B cell (primary cell): ENCODE results near the gene HOGA1. TPM values are rescaled to one million over a fixed set of nuclear protein-coding genes. Genes with fewer than 3 reads are reported as not detected.
"Not testable (repeated sequence)": the region's sequence is repeated elsewhere in the genome, so short reads cannot be mapped to it uniquely, and the experiment has no call there.

Experiments used
- ATAC-seq: fragments of 200-7000 bp; cut with Tn5 transposase; one replicate; pipeline ENCODE4 v1.10.0; 2021; ENCODE audit warnings: low read depth, mild to moderate bottlenecking, moderate number of reproducible peaks, moderate library complexity
- CTCF ChIA-PET: fragments of 350-600 bp; sonication (Branson Sonifier 250); formaldehyde crosslinking; loops from one replicate; lab custom pipeline; 2021; ENCODE audit warnings: antibody characterized with exemption, inconsistent platforms; lab: Charles Lee
- POLR2A ChIA-PET: fragments of 350-600 bp; sonication (Branson Sonifier 250); formaldehyde crosslinking; loops from one replicate; lab custom pipeline; 2021; ENCODE audit warnings: antibody characterized with exemption; lab: Charles Lee
- DNase-seq: peaks from one replicate; pipeline ENCODE4 v3.0.0; 2013
- H2AFZ ChIP-seq: 2 replicates; pipeline ENCODE4 v1.6.1; 2012; ENCODE audit warnings: mild to moderate bottlenecking, low read depth, low read length; ENCODE audit not compliant: insufficient read depth, poor library complexity, severe bottlenecking
- H3K27ac ChIP-seq, 2 donors: 1 replicate in 1 of 2; 2 replicates in 1 of 2; pipeline ENCODE4 v1.5.1; 2012 to 2013; ENCODE audit warnings: low read length in 2 of 2, mild to moderate bottlenecking in 2 of 2, moderate library complexity in 1 of 2
- H3K27me3 ChIP-seq, 4 experiments: fragments of 200-600 bp in 1 of 4; sonication (generic) in 1 of 4; replicated peaks in 1 of 4; 1 replicate in 2 of 4; 2 replicates in 2 of 4; pipeline versions ENCODE4 v1.6.1 to v1.7.0; 2013 to 2016; ENCODE audit warnings: low read length in 3 of 4, mild to moderate bottlenecking in 2 of 4, mixed read lengths in 1 of 4, moderate library complexity in 1 of 4; ENCODE audit not compliant: insufficient read depth in 4 of 4, control insufficient read depth in 3 of 4; ENCODE audit errors: control extremely low read depth in 1 of 4
- H3K36me3 ChIP-seq, 2 experiments: replicated peaks in 1 of 2; 1 replicate in 1 of 2; 2 replicates in 1 of 2; pipeline versions ENCODE4 v1.6.1 to v1.7.1; 2013; ENCODE audit warnings: low read length in 1 of 2; ENCODE audit not compliant: insufficient read depth in 2 of 2, control insufficient read depth in 1 of 2; ENCODE audit errors: control extremely low read depth in 1 of 2, extremely low read depth in 1 of 2
- H3K4me1 ChIP-seq, 2 donors: fragments of 200-600 bp in 1 of 2; sonication (generic) in 1 of 2; 1 replicate in 1 of 2; 2 replicates in 1 of 2; pipeline versions ENCODE4 v1.5.1 to v1.6.1; 2013 to 2017; ENCODE audit warnings: low read length in 2 of 2; ENCODE audit not compliant: control insufficient read depth in 2 of 2, insufficient read depth in 2 of 2
- H3K4me2 ChIP-seq: replicated peaks from 2 replicates; pipeline ENCODE3; 2012; ENCODE audit warnings: mild to moderate bottlenecking, low read depth, low read length; ENCODE audit not compliant: poor library complexity, severe bottlenecking
- H3K4me3 ChIP-seq, 5 experiments: fragments of 200-600 bp in 1 of 5; sonication (generic) in 1 of 5; 1 replicate in 3 of 5; 2 replicates in 2 of 5; pipeline versions ENCODE4 v1.5.1 to v1.7.0; 2011 to 2016; ENCODE audit warnings: low read length in 4 of 5, mild to moderate bottlenecking in 4 of 5, low read depth in 2 of 5, control low read depth in 1 of 5, moderate library complexity in 1 of 5; ENCODE audit not compliant: insufficient read depth in 1 of 5; ENCODE audit errors: control extremely low read depth in 1 of 5, extremely low read depth in 1 of 5
- H3K79me2 ChIP-seq: fragments of 200-600 bp; sonication (generic); one replicate; pipeline ENCODE4 v1.6.0; 2016; ENCODE audit warnings: low read length; ENCODE audit not compliant: control insufficient read depth, insufficient read depth
- H3K9ac ChIP-seq: fragments of 200-600 bp; sonication (generic); 2 replicates; pipeline ENCODE4 v1.6.1; 2017; ENCODE audit warnings: mild to moderate bottlenecking, low read length, moderate library complexity
- H3K9me3 ChIP-seq, 3 donors: one replicate each; pipeline versions ENCODE4 v1.6.1 to v1.7.1; 2013; ENCODE audit warnings: low read length in 2 of 3; ENCODE audit not compliant: control insufficient read depth in 2 of 3, insufficient read depth in 1 of 3; ENCODE audit errors: control extremely low read depth in 1 of 3
- H4K20me1 ChIP-seq: 2 replicates; pipeline ENCODE4 v1.6.0; 2012; ENCODE audit warnings: mild to moderate bottlenecking, low read length; ENCODE audit not compliant: insufficient read depth, control insufficient read depth, poor library complexity, severe bottlenecking
- H3K27ac Mint-ChIP-seq: one replicate; pipeline ENCODE4 v1.8.0; 2021; ENCODE audit warnings: mixed read lengths
- H3K27me3 Mint-ChIP-seq: one replicate; pipeline ENCODE4 v1.8.0; 2021; ENCODE audit warnings: mixed read lengths
- H3K4me1 Mint-ChIP-seq: one replicate; pipeline ENCODE4 v1.8.0; 2021; ENCODE audit warnings: mixed read lengths
- H3K4me3 Mint-ChIP-seq: one replicate; pipeline ENCODE4 v1.8.0; 2021; ENCODE audit warnings: mixed read lengths
- H3K9me3 Mint-ChIP-seq: one replicate; pipeline ENCODE4 v1.8.0; 2022; ENCODE audit warnings: mixed read lengths; ENCODE audit not compliant: insufficient read depth
- EZH2 ChIP-seq: IDR thresholded peaks from 2 replicates; pipeline ENCODE4 v1.6.1; 2012; ENCODE audit warnings: borderline replicate concordance, low read depth, mild to moderate bottlenecking, moderate library complexity, low read length; ENCODE audit not compliant: insufficient read depth, poor library complexity, severe bottlenecking
- WGBS: methylation state at CpG from one replicate; pipeline ENCODE4 v1.1.5; 2013; ENCODE audit warnings: missing lambda C conversion rate; ENCODE audit not compliant: insufficient coverage; 5-methylcytosine and 5-hydroxymethylcytosine counted together
- intact Hi-C: fragments of 100-400 bp; cut with micrococcal nuclease; formaldehyde crosslinking; loops from one replicate; pipeline ENCODE4 v1.10.0; 2022
- polyA plus RNA-seq: library from polyadenylated mRNA; depleted of rRNA; stranded (reverse); fragments of >200 nt; gene quantifications from 2 replicates; pipeline ENCODE4 v1.2.3, GENCODE V29; 2012
- total RNA-seq, 2 donors: library from RNA; stranded (reverse); fragments of 120-200 nt in 1 of 2; gene quantifications; 1 replicate in 1 of 2; 2 replicates in 1 of 2; pipeline versions ENCODE4 v1.2.3 to v1.2.4, GENCODE V29; 2013 to 2022
- TF ChIP-seq, protein P1 (sequence below): fragments of 200-600 bp; IDR thresholded peaks from one replicate; pipeline ENCODE4 v1.8.0; 2022; ENCODE audit warnings: antibody characterized with exemption, mild to moderate bottlenecking

HOGA1 gene
- total and polyA plus RNA-seq, 2 donors (not counting 1 experiment from before 2014, with no cell fraction given), result not detected

DNA sequence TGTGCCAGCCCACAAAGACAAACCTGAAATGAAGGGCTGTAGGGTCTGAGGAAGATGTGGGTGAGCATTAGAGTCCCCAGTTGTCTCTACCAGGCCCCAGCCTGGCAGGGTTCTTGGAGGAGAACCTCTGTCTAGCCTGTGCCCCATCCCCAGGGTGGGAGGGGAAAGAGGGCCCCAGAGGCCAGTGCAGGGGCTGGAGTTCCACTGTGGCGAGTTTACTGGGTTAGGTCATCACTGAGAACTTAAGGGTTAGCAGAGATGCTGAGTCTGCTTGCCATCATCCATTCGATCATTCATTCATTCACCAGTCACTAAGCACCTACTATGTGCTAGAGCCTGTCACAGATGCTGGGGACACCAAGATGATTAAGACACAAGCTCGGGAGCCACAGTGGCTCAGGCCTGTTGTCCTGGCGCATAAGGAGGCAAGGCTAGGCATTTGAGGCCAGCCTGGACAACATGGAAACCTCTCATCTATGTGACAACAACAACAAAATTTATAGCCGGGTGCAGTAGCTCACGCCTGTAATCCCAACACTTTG is 9.0 kb upstream of the HOGA1 start:
- Mint-ChIP-seq H3K27me3 (no peaks in the 10 kb centered on the region), H3K4me1 (no peaks in the 10 kb centered on the region), H3K27ac (no peak overlapping the region), H3K4me3 (no peak overlapping the region), H3K9me3 (no peaks in the 10 kb centered on the region)
- H3K79me2 ChIP-seq, result no peaks in the 10 kb centered on the region
- CTCF ChIA-PET, result no interaction called here
- H3K27ac ChIP-seq, result no peak overlapping the region
- POLR2A ChIA-PET, result no interaction called here
- no peaks in the 10 kb centered on the region for H3K36me3 ChIP-seq
- ATAC-seq (no peak), DNase-seq (no peak)
- no peaks in the 10 kb centered on the region for H3K27me3 ChIP-seq
- TF ChIP-seq, protein P1, sequence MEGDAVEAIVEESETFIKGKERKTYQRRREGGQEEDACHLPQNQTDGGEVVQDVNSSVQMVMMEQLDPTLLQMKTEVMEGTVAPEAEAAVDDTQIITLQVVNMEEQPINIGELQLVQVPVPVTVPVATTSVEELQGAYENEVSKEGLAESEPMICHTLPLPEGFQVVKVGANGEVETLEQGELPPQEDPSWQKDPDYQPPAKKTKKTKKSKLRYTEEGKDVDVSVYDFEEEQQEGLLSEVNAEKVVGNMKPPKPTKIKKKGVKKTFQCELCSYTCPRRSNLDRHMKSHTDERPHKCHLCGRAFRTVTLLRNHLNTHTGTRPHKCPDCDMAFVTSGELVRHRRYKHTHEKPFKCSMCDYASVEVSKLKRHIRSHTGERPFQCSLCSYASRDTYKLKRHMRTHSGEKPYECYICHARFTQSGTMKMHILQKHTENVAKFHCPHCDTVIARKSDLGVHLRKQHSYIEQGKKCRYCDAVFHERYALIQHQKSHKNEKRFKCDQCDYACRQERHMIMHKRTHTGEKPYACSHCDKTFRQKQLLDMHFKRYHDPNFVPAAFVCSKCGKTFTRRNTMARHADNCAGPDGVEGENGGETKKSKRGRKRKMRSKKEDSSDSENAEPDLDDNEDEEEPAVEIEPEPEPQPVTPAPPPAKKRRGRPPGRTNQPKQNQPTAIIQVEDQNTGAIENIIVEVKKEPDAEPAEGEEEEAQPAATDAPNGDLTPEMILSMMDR, result no peak
- no peak for TF ChIP-seq EZH2
- H3K4me3 ChIP-seq, result no peak overlapping the region
- H3K4me2 ChIP-seq, result no peak overlapping the region
- H2AFZ ChIP-seq, result no peak overlapping the region
- H3K9me3 ChIP-seq, result no peaks in the 10 kb centered on the region
- no peaks in the 10 kb centered on the region for H3K4me1 ChIP-seq
- intact Hi-C loops, result no loop called here
- 89% methylated on average over 4 of the region's 6 CpGs for WGBS
- H3K9ac ChIP-seq, result no peak overlapping the region
- H4K20me1 ChIP-seq, result no peaks in the 10 kb centered on the region

DNA sequence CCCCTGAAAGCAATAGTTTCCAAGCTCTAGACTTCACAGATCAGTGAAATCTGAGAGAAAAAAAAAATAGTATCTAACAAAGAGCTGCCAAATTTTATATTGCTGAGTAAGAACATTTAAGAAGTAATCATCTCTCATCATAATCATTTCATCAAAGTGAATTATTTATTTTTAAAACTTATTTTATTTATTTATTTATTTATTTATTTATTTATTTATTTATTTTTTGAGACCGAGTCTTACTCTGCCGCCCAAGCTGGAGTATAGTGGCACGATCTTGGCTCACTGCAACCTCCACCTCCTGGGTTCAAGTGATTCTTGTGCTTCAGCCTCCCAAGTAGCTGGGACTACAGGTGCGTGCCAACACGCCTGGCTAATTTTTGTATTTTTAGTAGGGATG is 7.7 kb upstream of the HOGA1 start:
- H3K27ac ChIP-seq, H3K9ac ChIP-seq, H4K20me1 ChIP-seq, H3K36me3 ChIP-seq, POLR2A ChIA-PET, H3K79me2 ChIP-seq, H3K4me1 ChIP-seq, H3K9me3 ChIP-seq, H3K4me2 ChIP-seq, DNase-seq, H3K27ac Mint-ChIP-seq, intact Hi-C loops, ATAC-seq, H2AFZ ChIP-seq, H3K9me3 Mint-ChIP-seq, H3K4me3 ChIP-seq, H3K27me3 ChIP-seq, H3K27me3 Mint-ChIP-seq, H3K4me3 Mint-ChIP-seq, H3K4me1 Mint-ChIP-seq: not testable (repeated sequence)
- WGBS, result 0% methylated on average over 1 of the region's 5 CpGs
- CTCF ChIA-PET, result interaction anchor here (0.9 kb wide), 1 partner anchor 22 kb away, joined by 3 read pairs; no protein-coding TSS in a partner anchor
